PFSK-1 (cell line): ENCODE measurements around the gene GOLGB1.

Experiments
- POLR2AphosphoS5 ChIP-seq: IDR thresholded peaks from 2 replicates; pipeline ENCODE4 v1.6.1; 2012; ENCODE audit warnings: low read depth, mild to moderate bottlenecking, control low read depth, low read length, moderate library complexity
- SIN3A ChIP-seq: IDR thresholded peaks from 2 replicates; pipeline ENCODE4 v1.6.1; 2012; ENCODE audit warnings: mild to moderate bottlenecking, low read length, moderate library complexity, borderline replicate concordance; ENCODE audit not compliant: insufficient read depth
- TAF1 ChIP-seq: IDR thresholded peaks from 2 replicates; pipeline ENCODE4 v1.6.1; 2012; ENCODE audit warnings: low read length, control low read depth, borderline replicate concordance; ENCODE audit not compliant: insufficient read depth

- TF ChIP-seq POLR2AphosphoS5 (no peak), TAF1 (no peak), SIN3A (no peak)
Measured at GRCh38 chr3:121720163-121720562, 29.4 kb downstream of the GOLGB1 start.
